GM23338 (cell line): Measurements from ENCODE around the gene SNRNP200. TPM values are rescaled to one million over a fixed set of nuclear protein-coding genes. Genes with fewer than 3 reads are reported as not detected.

Experiments used
- ATAC-seq: fragments of 200-7000 bp; cut with Tn5 transposase; 3 replicates; pipeline ENCODE4 v1.9.1; 2020
- DNase-seq: peaks from one replicate; pipeline ENCODE4 v3.0.0-alpha.2; 2015; ENCODE audit warnings: low spot score
- H2AFZ ChIP-seq: fragments of 200-600 bp; sonication (generic); 2 replicates; pipeline ENCODE4 v1.8.0; 2016; ENCODE audit warnings: antibody characterized with exemption, mild to moderate bottlenecking, moderate library complexity
- H3F3A ChIP-seq: fragments of 200-600 bp; sonication (generic); replicated peaks from 2 replicates; pipeline ENCODE4 v1.8.0; 2017; ENCODE audit warnings: antibody characterized with exemption, mixed run types, low read depth
- H3K27ac ChIP-seq: fragments of 200-600 bp; sonication (generic); 2 replicates; pipeline ENCODE4 v1.6.1; 2016; ENCODE audit warnings: low read depth
- H3K27me3 ChIP-seq: fragments of 200-600 bp; sonication (generic); 2 replicates; pipeline ENCODE4 v1.8.0; 2016; ENCODE audit warnings: mild to moderate bottlenecking, mixed run types, moderate library complexity; ENCODE audit not compliant: insufficient read depth
- H3K36me3 ChIP-seq: fragments of 200-600 bp; sonication (generic); 2 replicates; pipeline ENCODE4 v1.8.0; 2016; ENCODE audit warnings: mild to moderate bottlenecking; ENCODE audit not compliant: insufficient read depth
- H3K4me1 ChIP-seq: fragments of 200-600 bp; sonication (generic); 2 replicates; pipeline ENCODE4 v1.8.0; 2016; ENCODE audit warnings: mild to moderate bottlenecking, moderate library complexity; ENCODE audit not compliant: insufficient read depth
- H3K4me2 ChIP-seq: fragments of 200-600 bp; sonication (generic); 2 replicates; pipeline ENCODE4 v1.7.1; 2017; ENCODE audit warnings: mixed run types
- H3K4me3 ChIP-seq: fragments of 200-600 bp; sonication (generic); 2 replicates; pipeline ENCODE4 v1.6.1; 2016; ENCODE audit warnings: mixed run types
- H3K79me2 ChIP-seq: fragments of 200-600 bp; sonication (generic); replicated peaks from 2 replicates; pipeline ENCODE4 v1.8.0; 2017; ENCODE audit warnings: mild to moderate bottlenecking; ENCODE audit not compliant: insufficient read depth
- H3K9me2 ChIP-seq: fragments of 200-600 bp; sonication (generic); 2 replicates; pipeline ENCODE4 v1.8.0; 2017; ENCODE audit not compliant: insufficient read depth
- H4K20me1 ChIP-seq: fragments of 200-600 bp; sonication (generic); replicated peaks from 2 replicates; pipeline ENCODE4 v1.8.0; 2017; ENCODE audit warnings: mild to moderate bottlenecking; ENCODE audit not compliant: insufficient read depth
- H3K27ac Mint-ChIP-seq: 2 replicates; pipeline ENCODE4 v1.8.0; 2020; ENCODE audit warnings: inconsistent platforms, mild to moderate bottlenecking, moderate library complexity, mixed read lengths
- H3K27me3 Mint-ChIP-seq: 3 replicates; pipeline ENCODE4 v1.8.0; 2022; ENCODE audit warnings: low read depth, mild to moderate bottlenecking, moderate library complexity, mixed read lengths, inconsistent platforms; ENCODE audit not compliant: insufficient read depth, poor library complexity
- H3K36me3 Mint-ChIP-seq: 3 replicates; pipeline ENCODE4 v1.8.0; 2021; ENCODE audit warnings: low read depth, mild to moderate bottlenecking, inconsistent platforms, moderate library complexity, mixed read lengths
- H3K4me1 Mint-ChIP-seq: 3 replicates; pipeline ENCODE4 v1.8.0; 2020; ENCODE audit warnings: mild to moderate bottlenecking, inconsistent platforms, mixed read lengths
- H3K4me3 Mint-ChIP-seq: 3 replicates; pipeline ENCODE4 v1.8.0; 2021; ENCODE audit warnings: moderate library complexity, mild to moderate bottlenecking, inconsistent platforms, mixed read lengths
- H3K9me3 Mint-ChIP-seq: 3 replicates; pipeline ENCODE4 v1.8.0; 2020; ENCODE audit warnings: moderate library complexity, mild to moderate bottlenecking, inconsistent platforms, mixed read lengths
- CREB1 ChIP-seq: fragments of 250-450 bp; sonication (Bioruptor Pico); IDR thresholded peaks from 2 replicates; pipeline ENCODE4 v1.5.0; 2020; ENCODE audit warnings: low read depth, mild to moderate bottlenecking, moderate library complexity
- EZH2 ChIP-seq: fragments of 200-600 bp; sonication (generic); IDR thresholded peaks from one replicate; pipeline ENCODE4 v1.8.0; 2017; ENCODE audit warnings: antibody characterized with exemption, mild to moderate bottlenecking, low read depth; ENCODE audit not compliant: unreplicated experiment
- EZH2phosphoT487 ChIP-seq: fragments of 200-600 bp; sonication (generic); IDR thresholded peaks from one replicate; pipeline ENCODE4 v1.8.1; 2018; ENCODE audit warnings: antibody characterized with exemption; ENCODE audit not compliant: unreplicated experiment
- JUNB ChIP-seq: IDR thresholded peaks from one replicate; pipeline ENCODE4 v1.6.1; 2016; ENCODE audit warnings: antibody characterized with exemption; ENCODE audit not compliant: unreplicated experiment
- NANOG ChIP-seq: IDR thresholded peaks from 2 replicates; pipeline ENCODE4 v1.6.1; 2016; ENCODE audit warnings: antibody characterized with exemption, borderline replicate concordance
- POLR2AphosphoS5 ChIP-seq: IDR thresholded peaks from 2 replicates; pipeline ENCODE4 v1.6.1; 2016; ENCODE audit warnings: antibody characterized with exemption, low read depth
- REST ChIP-seq: IDR thresholded peaks from one replicate; pipeline ENCODE4 v1.6.1; 2018; ENCODE audit warnings: antibody characterized with exemption; ENCODE audit not compliant: unreplicated experiment
- STAT1 ChIP-seq: IDR thresholded peaks from one replicate; pipeline ENCODE4 v1.6.1; 2016; ENCODE audit warnings: antibody characterized with exemption; ENCODE audit not compliant: unreplicated experiment
- ZNF114 ChIP-seq: fragments of 250-450 bp; sonication (Bioruptor Pico); IDR thresholded peaks from 2 replicates; pipeline ENCODE4 v1.5.0; 2020; ENCODE audit warnings: mild to moderate bottlenecking, moderate library complexity
- ZNF331 ChIP-seq: fragments of 250-450 bp; sonication (Bioruptor Pico); IDR thresholded peaks from 2 replicates; pipeline ENCODE4 v1.5.0; 2020; ENCODE audit warnings: low read depth, mild to moderate bottlenecking, moderate library complexity
- ZNF462 ChIP-seq: fragments of 250-450 bp; sonication (Bioruptor Pico); IDR thresholded peaks from 2 replicates; pipeline ENCODE4 v1.5.0; 2020; ENCODE audit warnings: mild to moderate bottlenecking, moderate library complexity
- polyA plus RNA-seq: library from polyadenylated mRNA; unstranded; fragments of >200 nt; fragmentation: Nextera tagmentation; extraction: Ambion mirVana; gene quantifications from 2 replicates; pipeline ENCODE4 v1.2.1, GENCODE V29; 2016
- total RNA-seq: library from RNA; depleted of rRNA; stranded (reverse); fragments of >200 nt; shearing (Covaris generic); gene quantifications from 2 replicates; pipeline ENCODE4 v1.2.3, GENCODE V29; 2014
- TF ChIP-seq, protein P1 (sequence below), 2 experiments: fragments of 200-600 bp in 1 of 2; sonication (generic) in 1 of 2; conservative IDR thresholded peaks; 2 replicates each; pipeline versions ENCODE4 v1.5.1 to v1.6.1; 2016 to 2017; ENCODE audit warnings: antibody characterized with exemption in 2 of 2, low read depth in 2 of 2, mild to moderate bottlenecking in 2 of 2, moderate library complexity in 1 of 2
- TF ChIP-seq, protein P2 (sequence below): IDR thresholded peaks from 2 replicates; pipeline ENCODE4 v1.6.1; 2016; ENCODE audit warnings: antibody characterized with exemption

SNRNP200 gene
- total and polyA plus RNA-seq, 2 experiments from 2014 or later: 70.7 to 179 TPM

GRCh38 chr2:96273763-96274162 is 31.6 kb downstream of the SNRNP200 start:
- peaks cover 22% of the 10 kb centered on the region for H3K36me3 ChIP-seq

More at GRCh38 chr2:96273763-96274162, 31.6 kb downstream of the SNRNP200 start:
- H3K9me2 ChIP-seq: no peaks in the 10 kb centered on the region
- H3K79me2 ChIP-seq: no peaks in the 10 kb centered on the region
- H3K27me3 ChIP-seq: no peaks in the 10 kb centered on the region
- DNase-seq: no peak
- no peak overlapping the region; the same call in 1 of the 2 replicates for H3K27ac ChIP-seq
- no peak overlapping the region for H3K4me3 Mint-ChIP-seq
- H2AFZ ChIP-seq: no peak overlapping the region
- TF ChIP-seq EZH2 (no peak), POLR2AphosphoS5 (no peak), ZNF331 (CRISPR knock-in tag) (no peak), EZH2phosphoT487 (no peak), CREB1 (no peak), REST (no peak), JUNB (no peak), NANOG (no peak), STAT1 (no peak), ZNF462 (CRISPR knock-in tag) (no peak), ZNF114 (CRISPR knock-in tag) (no peak)
- TF ChIP-seq, protein P1, sequence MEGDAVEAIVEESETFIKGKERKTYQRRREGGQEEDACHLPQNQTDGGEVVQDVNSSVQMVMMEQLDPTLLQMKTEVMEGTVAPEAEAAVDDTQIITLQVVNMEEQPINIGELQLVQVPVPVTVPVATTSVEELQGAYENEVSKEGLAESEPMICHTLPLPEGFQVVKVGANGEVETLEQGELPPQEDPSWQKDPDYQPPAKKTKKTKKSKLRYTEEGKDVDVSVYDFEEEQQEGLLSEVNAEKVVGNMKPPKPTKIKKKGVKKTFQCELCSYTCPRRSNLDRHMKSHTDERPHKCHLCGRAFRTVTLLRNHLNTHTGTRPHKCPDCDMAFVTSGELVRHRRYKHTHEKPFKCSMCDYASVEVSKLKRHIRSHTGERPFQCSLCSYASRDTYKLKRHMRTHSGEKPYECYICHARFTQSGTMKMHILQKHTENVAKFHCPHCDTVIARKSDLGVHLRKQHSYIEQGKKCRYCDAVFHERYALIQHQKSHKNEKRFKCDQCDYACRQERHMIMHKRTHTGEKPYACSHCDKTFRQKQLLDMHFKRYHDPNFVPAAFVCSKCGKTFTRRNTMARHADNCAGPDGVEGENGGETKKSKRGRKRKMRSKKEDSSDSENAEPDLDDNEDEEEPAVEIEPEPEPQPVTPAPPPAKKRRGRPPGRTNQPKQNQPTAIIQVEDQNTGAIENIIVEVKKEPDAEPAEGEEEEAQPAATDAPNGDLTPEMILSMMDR (conservative IDR thresholded peaks at IDR 0.05; ENCODE audit: low read depth in 2 of 2): no peak
- TF ChIP-seq, protein P2, sequence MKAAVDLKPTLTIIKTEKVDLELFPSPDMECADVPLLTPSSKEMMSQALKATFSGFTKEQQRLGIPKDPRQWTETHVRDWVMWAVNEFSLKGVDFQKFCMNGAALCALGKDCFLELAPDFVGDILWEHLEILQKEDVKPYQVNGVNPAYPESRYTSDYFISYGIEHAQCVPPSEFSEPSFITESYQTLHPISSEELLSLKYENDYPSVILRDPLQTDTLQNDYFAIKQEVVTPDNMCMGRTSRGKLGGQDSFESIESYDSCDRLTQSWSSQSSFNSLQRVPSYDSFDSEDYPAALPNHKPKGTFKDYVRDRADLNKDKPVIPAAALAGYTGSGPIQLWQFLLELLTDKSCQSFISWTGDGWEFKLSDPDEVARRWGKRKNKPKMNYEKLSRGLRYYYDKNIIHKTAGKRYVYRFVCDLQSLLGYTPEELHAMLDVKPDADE: no peak
- no peaks in the 10 kb centered on the region for H3K4me1 ChIP-seq
- H4K20me1 ChIP-seq: peaks cover 4% of the 10 kb centered on the region
- H3F3A ChIP-seq: peaks cover 24% of the 10 kb centered on the region
- ATAC-seq: no peak
- no peaks in the 10 kb centered on the region for H3K4me1 Mint-ChIP-seq
- no peak overlapping the region for H3K4me2 ChIP-seq
- peaks cover 87% of the 10 kb centered on the region for H3K36me3 Mint-ChIP-seq
- no peak overlapping the region for H3K4me3 ChIP-seq
- H3K27ac Mint-ChIP-seq: no peak overlapping the region
- H3K9me3 Mint-ChIP-seq: no peaks in the 10 kb centered on the region
- H3K27me3 Mint-ChIP-seq: peaks cover 6% of the 10 kb centered on the region
